Central memory CD8-positive, alpha-beta T cell (primary cell): ENCODE results near the gene TTC38.
A peak's percentile ranks its signal among the peaks of the same experiment; 100 is the strongest.
"Not testable (repeated sequence)": the region's sequence is repeated elsewhere in the genome, so short reads cannot be mapped to it uniquely, and the experiment has no call there.

Source experiments
- ATAC-seq: fragments of 150-1000 bp; cut with Tn5 transposase; replicated peaks from 2 replicates; pipeline ENCODE4 v1.10.0; 2022; ENCODE audit warnings: mild to moderate bottlenecking, moderate FRiP score, moderate number of reproducible peaks; ENCODE audit not compliant: poor library complexity, severe bottlenecking; ENCODE audit errors: extremely low read depth
- DNase-seq, 2 donors: peaks; one replicate each; pipeline ENCODE4 v3.0.0; 2021; ENCODE audit warnings: low spot score in 2 of 2
- H3K27ac Mint-ChIP-seq: one replicate; pipeline ENCODE4 v1.8.0; 2022; ENCODE audit warnings: low read depth, mild to moderate bottlenecking, moderate library complexity, mixed read lengths
- H3K27me3 Mint-ChIP-seq: one replicate; pipeline ENCODE4 v1.8.0; 2022; ENCODE audit warnings: mixed read lengths
- H3K36me3 Mint-ChIP-seq: one replicate; pipeline ENCODE4 v1.8.0; 2022; ENCODE audit warnings: mild to moderate bottlenecking, moderate library complexity, mixed read lengths; ENCODE audit not compliant: insufficient read depth
- H3K4me1 Mint-ChIP-seq: one replicate; pipeline ENCODE4 v1.8.0; 2022; ENCODE audit warnings: mixed read lengths
- H3K4me3 Mint-ChIP-seq: one replicate; pipeline ENCODE4 v1.8.0; 2022; ENCODE audit warnings: mild to moderate bottlenecking, moderate library complexity, mixed read lengths
- H3K9me3 Mint-ChIP-seq: one replicate; pipeline ENCODE4 v1.8.0; 2022; ENCODE audit warnings: mixed read lengths

Gene TTC38

DNA sequence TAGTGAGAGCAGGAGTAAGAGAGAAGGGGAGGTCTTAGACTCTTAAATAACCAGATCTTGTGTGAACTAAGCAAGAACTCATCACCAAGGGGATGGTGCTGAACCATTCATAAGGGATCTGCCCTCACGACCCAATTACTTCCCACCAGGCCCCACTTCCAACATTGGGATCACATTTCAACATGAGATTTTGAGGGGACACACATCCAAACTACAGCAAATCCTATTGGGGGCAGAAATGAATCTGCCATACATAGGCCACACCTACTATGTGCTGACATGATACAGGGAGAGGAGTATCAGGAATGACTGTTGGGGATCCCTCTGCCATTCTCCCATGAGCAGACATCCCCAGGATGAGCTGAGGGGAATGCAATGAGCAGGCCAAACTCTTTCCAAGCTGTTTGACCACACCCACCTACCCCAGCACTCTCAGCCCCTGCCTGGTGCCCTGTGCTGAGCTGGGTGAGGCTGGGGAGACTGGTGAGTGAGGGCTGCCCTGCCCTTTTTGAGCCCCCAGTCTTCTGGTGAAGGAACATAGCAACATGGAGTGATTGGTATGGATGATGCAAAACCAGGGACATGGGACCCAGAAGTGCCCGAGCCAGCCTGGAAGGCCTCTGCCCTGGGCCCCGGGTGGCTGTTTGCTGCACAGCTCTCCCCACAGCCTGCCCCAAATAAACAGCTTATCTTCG is 27.6 kb downstream of the TTC38 start:
- Mint-ChIP-seq H3K36me3 (peaks cover 34% of the 10 kb centered on the region), H3K27ac (peak overlapping the region; percentile 99)

DNA sequence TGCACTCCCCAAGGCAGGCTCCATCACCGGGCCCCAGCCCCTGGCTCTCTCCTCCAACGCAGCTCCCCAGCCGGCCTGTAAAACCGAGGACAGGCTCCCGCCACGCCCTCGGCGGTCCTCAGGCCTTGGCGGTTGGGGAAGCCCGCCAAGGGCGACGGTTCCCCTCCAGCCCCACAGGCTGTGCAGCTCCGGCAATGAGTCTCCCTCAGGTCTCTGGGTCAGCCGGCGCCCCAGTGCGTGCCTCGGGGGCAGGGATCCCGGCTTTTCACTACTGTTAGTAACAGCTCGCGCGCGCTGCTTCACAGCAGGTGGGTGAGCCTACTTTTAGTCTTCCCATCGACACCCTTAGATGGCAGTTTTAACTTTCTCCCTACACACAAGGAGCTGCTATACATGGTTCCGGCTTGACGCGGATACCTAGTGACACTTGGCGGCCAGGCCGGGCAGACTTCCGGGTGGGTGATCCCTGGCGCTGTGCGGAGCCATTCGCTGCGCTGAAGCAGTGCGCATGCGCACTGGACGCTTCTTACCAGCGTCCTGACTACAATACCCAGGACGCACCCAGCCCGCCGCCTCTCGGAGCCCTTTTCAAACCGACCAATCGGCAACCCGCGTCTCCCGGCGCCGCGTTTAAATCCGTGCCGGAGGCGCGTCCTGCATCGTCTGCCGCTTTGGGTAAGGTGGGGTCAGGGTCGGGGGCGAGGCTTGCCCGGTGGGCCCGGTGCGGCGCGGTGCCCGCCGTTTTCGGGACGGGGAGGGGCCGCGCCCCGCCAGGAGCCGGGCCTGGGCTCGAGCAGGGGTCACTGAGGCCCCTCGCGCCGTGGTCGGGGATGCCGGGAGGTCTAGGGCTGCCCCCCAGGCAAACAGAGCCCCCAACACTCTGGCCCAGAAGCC is 28.7 kb downstream of the TTC38 start, which contains the start of gene GTSE1:
Gene GTSE1, plus strand, starts transcription at position 614 of the 894 bp plus-strand sequence. CDS start 531 bp downstream, outside the sequence.
- Mint-ChIP-seq H3K27me3 (no peaks in the 10 kb centered on the region), H3K27ac (peak within 1 kb of the TSS; percentile 99), H3K9me3 (no peaks in the 10 kb centered on the region), H3K4me1 (peaks cover 45% of the 10 kb centered on the region), H3K36me3 (peaks cover 26% of the 10 kb centered on the region), H3K4me3 (peak within 1 kb of the TSS; percentile 96)
- peak; percentile 90 to 95 for DNase-seq
- ATAC-seq: peak; percentile 99

More for the DNA sequence above, 27.6 kb downstream of the TTC38 start:
- Mint-ChIP-seq H3K27me3 (no peaks in the 10 kb centered on the region), H3K4me3 (peak overlapping the region; percentile 96), H3K9me3 (no peaks in the 10 kb centered on the region), H3K4me1 (peaks cover 53% of the 10 kb centered on the region)
- DNase-seq (no peak), ATAC-seq (no peak)

DNA sequence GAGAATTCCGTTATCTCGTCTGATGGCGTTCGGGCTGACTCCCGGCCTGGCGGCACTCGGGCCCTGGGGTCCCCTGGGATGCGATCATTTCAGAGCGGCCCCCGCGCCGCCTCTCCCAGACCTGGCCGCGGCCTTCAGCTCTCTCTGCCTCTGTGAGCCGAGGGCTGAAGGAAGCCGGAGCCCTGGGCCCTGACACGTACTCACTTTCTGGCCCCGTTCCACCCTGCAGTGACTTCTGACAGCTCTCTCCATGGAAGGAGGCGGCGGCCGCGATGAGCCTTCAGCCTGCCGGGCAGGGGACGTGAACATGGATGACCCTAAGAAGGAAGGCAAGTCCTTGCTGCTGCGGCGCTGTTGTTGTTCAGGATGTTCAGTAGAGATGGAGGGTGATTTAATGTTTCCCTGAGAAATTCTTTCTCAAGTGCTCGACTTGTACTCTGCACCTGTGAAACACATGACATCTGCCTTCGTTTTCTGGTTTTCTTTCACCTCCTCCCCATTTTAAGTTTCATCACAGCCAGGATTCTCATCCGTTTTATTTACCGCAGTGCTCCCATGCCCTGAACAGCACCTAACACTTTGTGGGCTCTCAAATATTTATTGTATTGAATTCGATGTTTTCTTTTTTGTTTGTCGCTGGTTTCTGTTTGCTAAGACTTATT is 29.5 kb downstream of the TTC38 start:
- Mint-ChIP-seq H3K9me3 (no peaks in the 10 kb centered on the region), H3K27me3 (no peaks in the 10 kb centered on the region), H3K4me1 (peaks cover 43% of the 10 kb centered on the region), H3K36me3 (peaks cover 26% of the 10 kb centered on the region), H3K4me3 (peak overlapping the region; percentile 96), H3K27ac (peak overlapping the region; percentile 99)
- DNase-seq (no peak), ATAC-seq (no peak)

DNA sequence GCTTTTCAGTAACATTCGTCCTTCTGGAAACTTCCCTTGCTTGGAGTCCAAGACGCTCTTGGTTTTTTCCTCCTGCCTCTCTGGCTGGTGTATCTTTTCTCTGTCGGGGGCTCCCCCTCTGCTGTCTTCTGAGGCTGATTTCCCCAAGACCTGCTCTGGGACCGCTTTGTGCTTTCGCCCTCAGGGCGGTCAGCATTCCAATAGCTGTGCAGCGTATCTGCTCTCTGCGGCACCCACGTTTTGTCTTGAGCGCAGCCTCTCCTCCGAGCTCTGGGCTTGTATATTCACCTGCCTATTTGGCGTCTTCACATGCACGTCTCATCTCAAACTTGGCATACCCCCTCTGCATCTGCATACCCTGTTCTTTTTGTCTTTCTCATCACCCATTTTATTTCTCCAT is 31.3 kb downstream of the TTC38 start:
- DNase-seq: no peak
- Mint-ChIP-seq H3K27ac (no peak overlapping the region), H3K4me3 (peak overlapping the region; percentile 51), H3K27me3 (no peaks in the 10 kb centered on the region), H3K4me1 (peaks cover 33% of the 10 kb centered on the region), H3K36me3 (peaks cover 20% of the 10 kb centered on the region), H3K9me3 (no peaks in the 10 kb centered on the region)
- ATAC-seq: no peak

DNA sequence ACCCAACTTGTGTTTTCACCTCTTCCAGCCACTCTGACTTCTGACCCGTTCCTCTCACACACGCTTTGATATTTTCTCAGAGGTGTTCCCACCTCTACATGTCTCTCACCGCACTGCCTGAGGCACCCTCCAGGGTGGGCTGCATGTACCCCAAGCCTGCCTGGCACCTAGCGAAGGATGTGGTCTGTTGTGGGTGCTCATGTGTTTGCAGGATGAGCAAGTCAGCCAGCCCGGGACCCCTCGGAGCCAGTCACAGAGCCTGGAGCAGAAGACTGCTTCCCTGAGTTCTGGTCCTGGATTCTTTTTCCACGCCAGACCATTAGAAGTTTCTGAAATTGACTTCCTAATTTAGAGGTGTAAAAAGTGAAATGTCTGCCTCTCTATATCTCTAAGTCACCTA is 32.7 kb downstream of the TTC38 start:
- peaks cover 22% of the 10 kb centered on the region for H3K36me3 Mint-ChIP-seq
- no peak overlapping the region for H3K27ac Mint-ChIP-seq
- no peaks in the 10 kb centered on the region for H3K9me3 Mint-ChIP-seq
- no peak overlapping the region for H3K4me3 Mint-ChIP-seq
- no peak for ATAC-seq
- DNase-seq: no peak
- no peaks in the 10 kb centered on the region for H3K27me3 Mint-ChIP-seq
- peaks cover 25% of the 10 kb centered on the region for H3K4me1 Mint-ChIP-seq

DNA sequence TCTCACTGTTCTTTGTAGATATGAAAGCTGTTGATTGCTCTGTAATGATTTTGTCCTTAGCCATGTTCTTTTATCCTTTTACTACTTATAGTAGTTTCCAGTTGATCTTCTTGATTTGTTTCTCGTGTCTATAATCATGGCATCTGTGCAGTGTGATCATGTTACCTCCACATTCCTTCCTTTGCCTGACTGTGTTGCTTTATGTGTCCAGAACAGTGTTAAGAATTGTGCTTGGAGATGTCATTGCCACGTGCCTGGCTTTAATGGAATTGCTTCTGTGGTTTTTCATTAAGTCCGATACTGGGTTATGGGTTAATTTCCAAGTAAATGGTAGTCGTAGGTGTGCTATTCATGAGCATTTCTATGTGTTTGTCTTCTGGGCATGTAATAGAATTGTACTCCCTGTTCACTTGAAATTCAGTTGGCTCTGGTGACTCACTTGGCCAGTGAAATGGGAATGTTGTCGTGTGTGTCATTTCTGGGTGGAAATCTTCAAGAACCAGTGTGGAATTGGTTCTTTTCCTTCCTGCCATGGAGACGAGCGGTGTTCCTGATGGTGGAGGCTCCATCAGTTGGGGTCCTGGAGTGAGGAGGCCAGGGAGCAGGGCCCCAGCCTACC is 35.6 kb downstream of the TTC38 start:
- Mint-ChIP-seq H3K27ac (no peak overlapping the region), H3K4me1 (peaks cover 5% of the 10 kb centered on the region), H3K27me3 (no peaks in the 10 kb centered on the region), H3K36me3 (peaks cover 11% of the 10 kb centered on the region), H3K9me3 (no peaks in the 10 kb centered on the region), H3K4me3 (no peak overlapping the region)
- DNase-seq (no peak), ATAC-seq (no peak)

DNA sequence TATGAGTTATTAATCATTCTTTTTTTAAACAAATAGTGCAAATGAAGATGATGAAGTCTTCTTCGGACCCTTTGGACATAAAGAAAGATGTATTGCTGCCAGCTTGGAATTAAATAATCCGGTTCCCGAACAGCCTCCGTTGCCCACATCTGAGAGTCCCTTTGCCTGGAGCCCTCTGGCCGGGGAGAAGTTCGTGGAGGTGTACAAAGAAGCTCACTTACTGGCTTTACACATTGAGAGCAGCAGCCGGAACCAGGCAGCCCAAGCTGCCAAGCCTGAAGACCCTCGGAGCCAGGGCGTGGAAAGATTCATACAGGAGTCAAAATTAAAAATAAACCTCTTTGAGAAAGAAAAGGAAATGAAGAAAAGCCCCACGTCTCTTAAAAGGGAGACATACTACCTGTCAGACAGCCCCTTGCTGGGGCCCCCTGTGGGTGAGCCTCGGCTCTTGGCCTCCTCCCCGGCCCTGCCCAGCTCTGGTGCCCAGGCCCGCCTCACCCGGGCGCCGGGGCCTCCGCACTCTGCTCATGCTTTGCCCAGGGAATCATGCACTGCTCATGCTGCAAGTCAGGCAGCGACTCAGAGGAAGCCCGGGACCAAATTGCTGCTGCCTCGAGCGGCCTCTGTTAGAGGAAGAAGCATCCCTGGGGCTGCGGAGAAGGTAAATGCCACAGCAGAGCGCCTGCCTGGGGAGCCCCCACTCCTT is 40.6 kb downstream of the TTC38 start:
- Mint-ChIP-seq H3K27ac (no peak overlapping the region), H3K4me3 (no peak overlapping the region), H3K27me3 (no peaks in the 10 kb centered on the region), H3K36me3 (peaks cover 6% of the 10 kb centered on the region), H3K9me3 (no peaks in the 10 kb centered on the region), H3K4me1 (no peaks in the 10 kb centered on the region)
- ATAC-seq: no peak
- no peak for DNase-seq

DNA sequence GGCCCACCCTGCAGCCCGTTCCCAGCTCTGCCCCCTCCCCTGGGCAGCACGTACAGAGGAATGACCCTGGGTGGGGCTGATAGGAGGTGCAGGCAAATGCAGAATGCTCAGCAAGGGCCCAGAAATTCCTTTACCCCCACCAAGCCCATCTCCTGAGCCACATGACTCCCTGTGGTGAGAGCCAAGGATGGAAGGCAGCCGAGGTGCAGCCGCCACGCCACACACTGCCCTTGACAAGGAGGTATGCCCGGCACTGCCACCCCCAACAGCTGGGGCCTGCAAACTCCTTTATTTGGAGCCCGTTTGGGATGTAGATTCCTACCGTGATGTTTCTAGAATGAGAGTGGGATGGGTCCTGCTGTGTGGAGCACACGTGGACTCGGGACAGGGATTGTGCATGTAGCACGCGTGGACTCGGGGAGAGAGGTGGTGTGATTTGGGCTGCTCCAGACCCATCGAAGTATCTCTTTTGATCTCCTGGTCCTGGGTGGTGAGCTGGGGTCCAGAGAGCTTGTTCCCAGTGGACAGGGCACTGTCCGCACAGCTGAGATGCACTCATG is 41.8 kb downstream of the TTC38 start:
- no peak overlapping the region for H3K4me3 Mint-ChIP-seq
- H3K36me3 Mint-ChIP-seq: peaks cover 4% of the 10 kb centered on the region
- H3K27me3 Mint-ChIP-seq: no peaks in the 10 kb centered on the region
- no peak for ATAC-seq
- H3K9me3 Mint-ChIP-seq: no peaks in the 10 kb centered on the region
- no peak for DNase-seq
- H3K27ac Mint-ChIP-seq: no peak overlapping the region
- H3K4me1 Mint-ChIP-seq: no peaks in the 10 kb centered on the region

DNA sequence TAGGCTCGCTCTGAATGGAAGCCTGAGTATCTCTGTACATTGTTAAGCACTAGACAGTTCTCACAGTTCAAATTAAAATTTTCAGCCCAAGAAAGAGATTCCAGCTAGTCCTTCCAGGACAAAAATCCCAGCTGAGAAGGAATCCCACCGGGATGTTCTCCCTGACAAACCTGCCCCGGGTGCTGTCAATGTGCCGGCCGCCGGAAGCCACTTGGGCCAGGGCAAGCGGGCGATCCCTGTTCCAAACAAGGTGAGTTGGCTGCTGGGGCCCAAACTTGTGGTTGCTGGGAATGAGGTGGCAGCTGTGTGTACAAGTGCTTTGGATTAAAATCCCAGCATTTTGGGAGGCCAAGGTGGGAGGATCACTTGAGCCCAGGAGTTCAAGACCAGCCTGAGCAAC is 44.2 kb downstream of the TTC38 start:
- Mint-ChIP-seq H3K36me3 (no peaks in the 10 kb centered on the region), H3K27ac (no peak overlapping the region)
- no peak for ATAC-seq

DNA sequence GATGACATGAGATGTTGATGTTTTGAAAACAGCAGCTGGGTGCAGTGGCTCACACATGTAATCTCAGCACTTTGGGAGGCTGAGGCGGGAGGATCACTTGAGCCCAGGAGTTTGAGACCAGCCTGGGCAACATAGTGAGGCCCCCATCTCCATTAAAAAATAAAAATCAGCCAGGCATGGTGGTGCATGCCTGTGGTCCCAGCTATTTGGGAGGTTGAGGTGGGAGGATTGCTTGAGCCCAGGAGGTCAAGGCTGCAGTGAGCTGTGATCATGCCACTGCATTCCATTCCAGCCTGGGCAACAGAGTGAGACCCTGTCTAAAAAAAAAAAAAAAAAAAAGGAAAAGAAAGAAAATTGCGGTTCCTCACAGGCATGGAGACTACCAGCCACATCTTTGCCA is 45.0 kb downstream of the TTC38 start:
- not testable (repeated sequence) for H3K27me3 Mint-ChIP-seq, H3K27ac Mint-ChIP-seq, H3K36me3 Mint-ChIP-seq, H3K9me3 Mint-ChIP-seq, H3K4me3 Mint-ChIP-seq, DNase-seq, H3K4me1 Mint-ChIP-seq, ATAC-seq

More for the DNA sequence above, 44.2 kb downstream of the TTC38 start:
- H3K9me3 Mint-ChIP-seq: no peaks in the 10 kb centered on the region
- no peak overlapping the region for H3K4me3 Mint-ChIP-seq
- H3K27me3 Mint-ChIP-seq: no peaks in the 10 kb centered on the region
- H3K4me1 Mint-ChIP-seq: no peaks in the 10 kb centered on the region
- no peak for DNase-seq

DNA sequence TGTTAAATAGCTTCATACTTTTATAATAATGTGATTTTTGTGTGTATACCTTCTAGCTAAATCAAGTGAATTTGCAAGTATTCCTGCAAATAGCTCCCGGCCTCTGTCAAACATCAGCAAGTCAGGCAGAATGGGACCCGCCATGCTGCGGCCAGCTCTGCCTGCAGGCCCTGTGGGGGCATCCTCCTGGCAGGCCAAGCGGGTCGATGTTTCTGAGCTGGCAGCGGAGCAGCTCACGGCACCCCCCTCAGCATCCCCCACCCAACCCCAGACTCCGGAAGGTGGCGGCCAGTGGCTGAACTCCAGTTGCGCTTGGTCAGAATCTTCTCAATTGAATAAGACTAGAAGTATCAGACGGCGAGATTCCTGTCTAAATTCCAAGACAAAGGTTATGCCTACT is 48.2 kb downstream of the TTC38 start:
- no peak for ATAC-seq
- no peaks in the 10 kb centered on the region for H3K9me3 Mint-ChIP-seq
- no peaks in the 10 kb centered on the region for H3K36me3 Mint-ChIP-seq

More for the DNA sequence above, 48.2 kb downstream of the TTC38 start:
- Mint-ChIP-seq H3K27me3 (no peaks in the 10 kb centered on the region), H3K27ac (no peak overlapping the region), H3K4me3 (no peak overlapping the region), H3K4me1 (no peaks in the 10 kb centered on the region)
- DNase-seq: no peak
